NCI-H524 (cell line): ENCODE data around the gene CCDC170.
A peak's percentile ranks its signal among the peaks of the same experiment; 100 is the strongest.
"Not testable (repeated sequence)": the region's sequence is repeated elsewhere in the genome, so short reads cannot be mapped to it uniquely, and the experiment has no call there.

Source experiments
- DNase-seq, 2 experiments: peaks; one replicate each; lab custom pipeline; 2025; lab: John Stamatoyannopoulos, UW

Gene CCDC170

GRCh38 chr6:151493804-151494234 lies at the start of gene CCDC170:
CCDC170 (plus strand) TSS chr6:151494017; CDS start chr6:151494129, 112 bp downstream.
- DNase-seq: peak in 1 of 2 experiments; percentile 63

- DNase-seq: no peak
These were observed 48.3 kb upstream of the CCDC170 start for GRCh38 chr6:151445482-151445881.

GRCh38 chr6:151447237-151447636 lies 46.6 kb upstream of the CCDC170 start:
- DNase-seq: no peak

- no peak for DNase-seq
These were observed 45.2 kb upstream of the CCDC170 start for GRCh38 chr6:151448623-151449022.

- not testable (repeated sequence) for DNase-seq
These were observed 42.9 kb upstream of the CCDC170 start for GRCh38 chr6:151450928-151451327.

- DNase-seq: no peak
These were observed 42.3 kb upstream of the CCDC170 start for GRCh38 chr6:151451417-151451949.

GRCh38 chr6:151451950-151452749 lies 41.7 kb upstream of the CCDC170 start, which contains the start of gene RMND1:
RMND1 (minus strand) TSS chr6:151452126; CDS start chr6:151445811, 6,315 bp downstream.
- peak; percentile 100 for DNase-seq

- peak in 1 of 2 experiments; percentile 45 for DNase-seq
These were observed 40.9 kb upstream of the CCDC170 start for GRCh38 chr6:151452750-151453427.

GRCh38 chr6:151455751-151456398 lies 37.9 kb upstream of the CCDC170 start:
- DNase-seq: peak; percentile 31 to 75

GRCh38 chr6:151461673-151462072 lies 32.1 kb upstream of the CCDC170 start:
- DNase-seq: no peak

GRCh38 chr6:151464702-151465101 lies 29.1 kb upstream of the CCDC170 start:
- DNase-seq: no peak

GRCh38 chr6:151475653-151476523 lies 17.9 kb upstream of the CCDC170 start:
- peak; percentile 87 to 92 for DNase-seq

GRCh38 chr6:151477726-151478125 lies 16.1 kb upstream of the CCDC170 start:
- no peak for DNase-seq

- DNase-seq: no peak
These were observed 15.1 kb upstream of the CCDC170 start for GRCh38 chr6:151478670-151479069.

- DNase-seq: no peak
These were observed 12.0 kb upstream of the CCDC170 start for GRCh38 chr6:151481786-151482185.

- no peak for DNase-seq
These were observed 11.5 kb upstream of the CCDC170 start for GRCh38 chr6:151482290-151482689.

- DNase-seq: no peak
These were observed 9.8 kb upstream of the CCDC170 start for GRCh38 chr6:151483994-151484393.

GRCh38 chr6:151488226-151488625 lies 5.6 kb upstream of the CCDC170 start:
- DNase-seq: no peak

GRCh38 chr6:151490996-151491395 lies 2.8 kb upstream of the CCDC170 start:
- no peak for DNase-seq

- DNase-seq: peak; percentile 26 to 47
These were observed 535 bp upstream of the CCDC170 start for GRCh38 chr6:151493161-151493803.
